ENCODE measurements around the gene SPRY1.

SPRY1 gene

DNA sequence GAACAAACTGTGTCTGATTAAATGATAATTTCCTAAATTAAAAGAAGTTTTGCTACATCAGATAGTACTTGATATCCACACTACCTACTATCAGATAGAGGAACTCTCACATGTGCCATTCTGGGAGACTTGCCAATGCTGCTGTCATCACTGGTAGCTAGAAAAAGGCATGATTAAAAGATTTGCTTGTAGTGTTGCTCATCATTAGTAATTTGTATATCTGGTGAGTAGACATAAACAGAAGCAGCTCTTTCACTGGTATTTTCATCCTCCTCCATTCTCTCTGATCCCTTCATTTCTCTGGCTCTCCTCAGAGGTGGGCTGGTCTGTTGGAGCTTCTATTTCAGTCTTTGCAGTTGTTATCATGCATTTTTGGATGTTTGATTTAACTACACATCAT lies 56.0 kb downstream of the SPRY1 start:
- Histone ChIP-seq H3K27me3 (replicated peaks; ENCODE audit: insufficient read depth, low read length) (peaks cover 7% of the 10 kb centered on the region; the same call in 1 of the 2 replicates), H3K36me3 (replicated peaks; ENCODE audit: insufficient read depth, low read length) (no peaks in the 10 kb centered on the region), H3K4me3 (ENCODE audit: low read length) (no peak overlapping the region), H3K9me2 (replicated peaks; ENCODE audit: insufficient read depth, low read length) (no peaks in the 10 kb centered on the region), H3K4me2 (ENCODE audit: low read depth, low read length) (no peak overlapping the region), H3F3A (ENCODE audit: insufficient read depth, low read length) (peaks cover 5% of the 10 kb centered on the region; the same call in 1 of the 2 replicates), H3K4me1 (ENCODE audit: low read length) (peaks cover 20% of the 10 kb centered on the region), H2AFZ (ENCODE audit: low read length) (no peak overlapping the region), H3K79me2 (ENCODE audit: low read length) (no peaks in the 10 kb centered on the region), H3K9ac (ENCODE audit: low read length) (no peak overlapping the region), H4K20me1 (ENCODE audit: insufficient read depth, low read length) (no peaks in the 10 kb centered on the region), H3K9me3 (replicated peaks; ENCODE audit: insufficient read depth, low read length) (no peaks in the 10 kb centered on the region), H3K27ac (ENCODE audit: low read length) (no peak overlapping the region)
- TF ChIP-seq, protein P1, sequence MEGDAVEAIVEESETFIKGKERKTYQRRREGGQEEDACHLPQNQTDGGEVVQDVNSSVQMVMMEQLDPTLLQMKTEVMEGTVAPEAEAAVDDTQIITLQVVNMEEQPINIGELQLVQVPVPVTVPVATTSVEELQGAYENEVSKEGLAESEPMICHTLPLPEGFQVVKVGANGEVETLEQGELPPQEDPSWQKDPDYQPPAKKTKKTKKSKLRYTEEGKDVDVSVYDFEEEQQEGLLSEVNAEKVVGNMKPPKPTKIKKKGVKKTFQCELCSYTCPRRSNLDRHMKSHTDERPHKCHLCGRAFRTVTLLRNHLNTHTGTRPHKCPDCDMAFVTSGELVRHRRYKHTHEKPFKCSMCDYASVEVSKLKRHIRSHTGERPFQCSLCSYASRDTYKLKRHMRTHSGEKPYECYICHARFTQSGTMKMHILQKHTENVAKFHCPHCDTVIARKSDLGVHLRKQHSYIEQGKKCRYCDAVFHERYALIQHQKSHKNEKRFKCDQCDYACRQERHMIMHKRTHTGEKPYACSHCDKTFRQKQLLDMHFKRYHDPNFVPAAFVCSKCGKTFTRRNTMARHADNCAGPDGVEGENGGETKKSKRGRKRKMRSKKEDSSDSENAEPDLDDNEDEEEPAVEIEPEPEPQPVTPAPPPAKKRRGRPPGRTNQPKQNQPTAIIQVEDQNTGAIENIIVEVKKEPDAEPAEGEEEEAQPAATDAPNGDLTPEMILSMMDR (IDR thresholded peaks at IDR 0.05; ENCODE audit: low read length): no peak
- TF ChIP-seq EZH2phosphoT487 (IDR thresholded peaks at IDR 0.05; ENCODE audit: low read length) (no peak), EZH2 (optimal IDR thresholded peaks at IDR 0.05; ENCODE audit: low read depth, low read length) (no peak)
- no peak for DNase-seq

DNA sequence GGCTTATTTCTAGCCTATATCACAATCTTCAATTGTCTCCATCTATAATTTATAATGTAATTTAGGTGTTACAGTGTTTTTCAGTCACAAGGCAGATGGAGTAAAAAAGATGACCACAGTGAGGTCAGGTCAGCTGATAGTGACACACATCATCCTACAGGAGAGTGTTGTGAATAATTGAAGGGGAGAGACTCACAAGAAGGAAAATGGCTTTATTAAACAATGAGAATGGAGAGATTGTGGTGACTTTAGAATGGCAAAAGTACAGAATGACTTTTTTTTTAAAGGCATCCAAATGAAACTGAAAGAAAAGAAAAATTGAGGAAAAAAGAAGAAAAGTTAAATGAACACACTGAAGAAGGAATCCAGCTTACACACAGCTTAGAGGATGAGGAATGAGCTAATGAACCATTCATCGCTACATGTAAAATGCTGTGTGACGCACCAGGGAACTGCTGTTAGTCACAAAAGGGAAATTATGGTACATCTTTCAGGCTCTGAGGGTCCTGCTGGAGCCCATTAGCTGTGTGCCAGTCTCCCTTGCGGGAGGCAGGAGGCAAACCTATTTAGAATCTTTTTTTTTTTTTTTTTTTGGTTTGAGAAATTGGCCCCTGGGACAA lies 56.6 kb downstream of the SPRY1 start:
- H3F3A ChIP-seq (ENCODE audit: insufficient read depth, low read length): peaks cover 5% of the 10 kb centered on the region; the same call in 1 of the 2 replicates
- no peak for DNase-seq
- H3K9me2 ChIP-seq (replicated peaks; ENCODE audit: insufficient read depth, low read length): no peaks in the 10 kb centered on the region
- no peaks in the 10 kb centered on the region for H3K79me2 ChIP-seq (ENCODE audit: low read length)
- H3K9me3 ChIP-seq (replicated peaks; ENCODE audit: insufficient read depth, low read length): no peaks in the 10 kb centered on the region
- TF ChIP-seq, protein P1 (IDR thresholded peaks at IDR 0.05; ENCODE audit: low read length): no peak
- no peak for TF ChIP-seq EZH2 (optimal IDR thresholded peaks at IDR 0.05; ENCODE audit: low read depth, low read length)
- TF ChIP-seq EZH2phosphoT487 (IDR thresholded peaks at IDR 0.05; ENCODE audit: low read length): no peak
- peaks cover 7% of the 10 kb centered on the region; the same call in 1 of the 2 replicates for H3K27me3 ChIP-seq (replicated peaks; ENCODE audit: insufficient read depth, low read length)
- no peak overlapping the region for H3K4me3 ChIP-seq (ENCODE audit: low read length)
- H3K27ac ChIP-seq (ENCODE audit: low read length): no peak overlapping the region
- H3K36me3 ChIP-seq (replicated peaks; ENCODE audit: insufficient read depth, low read length): no peaks in the 10 kb centered on the region
- no peak overlapping the region for H3K4me2 ChIP-seq (ENCODE audit: low read depth, low read length)
- no peak overlapping the region for H2AFZ ChIP-seq (ENCODE audit: low read length)
- H3K9ac ChIP-seq (ENCODE audit: low read length): no peak overlapping the region
- H4K20me1 ChIP-seq (ENCODE audit: insufficient read depth, low read length): no peaks in the 10 kb centered on the region
- peaks cover 20% of the 10 kb centered on the region for H3K4me1 ChIP-seq (ENCODE audit: low read length)

All from MM.1S (cell line).